ENCODE data around the gene RXRA.

RXRA gene

GRCh38 chr9:134403292-134403681 is 77.0 kb downstream of the RXRA start:
- DNase-seq (ENCODE audit: low read depth): no peak

DNA sequence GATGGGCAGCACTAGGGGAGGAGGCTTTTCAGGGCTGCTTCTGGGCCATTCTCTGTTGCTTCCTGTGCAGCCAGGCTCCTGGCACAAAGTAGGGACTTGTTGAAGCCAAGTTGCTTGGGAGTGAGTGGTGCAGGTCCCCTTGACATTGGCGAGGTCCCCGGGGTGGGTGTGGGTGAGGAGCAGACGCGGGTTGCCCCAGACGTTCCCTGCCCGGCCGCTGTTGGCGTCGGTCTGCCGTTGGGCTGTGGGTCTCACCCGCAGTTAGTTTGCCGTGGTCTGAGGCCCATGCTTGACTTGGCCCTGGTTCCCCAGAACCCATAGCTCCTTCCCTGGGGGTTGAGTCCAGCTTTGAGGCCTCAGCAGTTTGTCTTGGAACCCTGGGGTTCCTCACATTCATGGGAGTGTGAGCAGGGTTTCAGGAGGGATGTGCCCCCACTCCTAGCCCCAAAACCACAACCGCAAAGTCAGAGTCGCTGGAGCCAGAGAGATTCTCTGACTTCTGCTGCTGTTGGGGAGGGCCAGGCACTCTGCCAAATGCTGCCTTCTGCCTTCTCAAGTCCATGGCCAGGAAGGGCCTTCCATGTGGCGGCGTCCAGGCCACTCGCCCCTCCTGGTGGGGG is 77.5 kb downstream of the RXRA start:
- DNase-seq (ENCODE audit: low read depth): no peak

GRCh38 chr9:134404376-134405358 is 78.4 kb downstream of the RXRA start:
- no peak for DNase-seq (ENCODE audit: low read depth)

DNA sequence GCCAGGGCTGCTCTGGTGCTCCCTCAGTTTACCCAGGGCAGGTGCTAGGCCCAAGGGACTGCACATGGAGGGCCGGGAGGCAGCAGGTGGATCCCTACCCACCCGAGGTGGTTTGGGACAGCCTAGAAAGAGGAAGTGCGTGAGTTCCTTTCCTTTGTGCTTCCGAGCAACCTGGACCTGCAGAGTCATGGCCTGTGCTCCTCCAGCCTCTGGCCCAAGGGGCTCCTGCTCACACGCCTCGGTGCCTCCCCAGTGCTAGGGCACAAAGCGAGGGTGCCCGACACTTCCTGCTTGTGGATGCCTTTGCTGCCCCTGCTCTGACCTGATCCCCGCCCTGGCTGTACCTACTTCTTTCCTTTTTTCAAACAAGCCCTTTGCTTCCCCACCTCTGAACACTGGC is 79.3 kb downstream of the RXRA start:
- DNase-seq (ENCODE audit: low read depth): no peak

DNA sequence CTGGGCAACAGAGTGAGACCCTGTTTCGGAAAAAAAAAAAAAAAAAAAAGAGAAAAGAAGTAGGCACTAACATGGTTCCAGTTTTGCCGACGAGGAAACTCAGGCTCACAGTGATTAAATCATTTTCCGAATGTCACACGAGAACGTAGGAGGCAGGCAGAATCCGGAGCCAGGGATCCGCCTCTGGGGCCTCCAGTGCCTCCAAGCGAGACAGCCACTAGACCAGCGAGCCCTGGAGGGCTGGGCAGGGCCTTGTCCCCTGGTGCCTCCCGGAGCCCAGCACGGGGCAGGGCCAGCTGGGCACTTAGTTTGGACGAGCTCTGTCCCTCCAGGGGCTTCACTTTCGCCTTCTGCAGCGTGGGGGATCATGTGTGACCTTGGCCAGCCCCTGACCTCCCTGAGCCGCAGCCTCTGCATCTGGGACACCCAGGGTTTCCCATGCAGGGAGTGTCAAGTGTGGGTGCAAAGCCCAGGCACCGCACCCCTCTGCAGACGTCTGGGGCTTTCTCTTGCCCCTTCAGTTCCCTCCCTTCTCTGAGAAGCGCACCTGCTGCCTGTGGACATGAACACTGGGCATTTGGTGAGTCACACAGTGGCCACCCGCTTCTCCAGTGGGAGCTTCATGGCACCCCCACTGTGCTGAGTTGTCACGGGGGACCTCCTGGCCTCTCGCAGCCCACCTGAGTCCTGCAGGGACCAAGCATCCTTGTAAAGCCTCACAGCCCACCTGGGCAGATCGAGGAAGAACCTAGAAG is 80.3 kb downstream of the RXRA start:
- no peak for DNase-seq (ENCODE audit: low read depth)

- DNase-seq (ENCODE audit: low read depth): peak; percentile 65
Observed at GRCh38 chr9:134407121-134407779, 81.0 kb downstream of the RXRA start.

DNA sequence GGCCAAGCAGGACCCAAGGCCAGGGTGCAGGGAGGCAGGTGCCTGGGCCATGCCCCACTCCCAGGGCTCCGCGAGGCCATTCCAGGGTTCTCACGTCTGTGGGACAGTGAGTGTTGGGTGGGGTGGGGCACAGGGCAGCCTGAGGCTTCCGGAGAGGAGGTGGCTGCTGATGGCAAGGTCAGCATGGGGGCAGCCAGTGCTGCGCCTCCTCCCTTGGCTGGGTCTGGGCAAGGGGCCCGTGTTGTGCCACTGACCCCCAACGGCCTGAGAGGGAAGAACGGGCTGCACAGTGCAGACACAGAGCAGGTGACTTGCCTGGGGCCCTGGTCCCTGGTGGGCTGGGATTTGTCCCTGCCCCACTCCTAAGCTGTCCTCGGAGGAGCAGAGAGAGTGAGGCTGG is 82.1 kb downstream of the RXRA start:
- DNase-seq (ENCODE audit: low read depth): no peak

DNA sequence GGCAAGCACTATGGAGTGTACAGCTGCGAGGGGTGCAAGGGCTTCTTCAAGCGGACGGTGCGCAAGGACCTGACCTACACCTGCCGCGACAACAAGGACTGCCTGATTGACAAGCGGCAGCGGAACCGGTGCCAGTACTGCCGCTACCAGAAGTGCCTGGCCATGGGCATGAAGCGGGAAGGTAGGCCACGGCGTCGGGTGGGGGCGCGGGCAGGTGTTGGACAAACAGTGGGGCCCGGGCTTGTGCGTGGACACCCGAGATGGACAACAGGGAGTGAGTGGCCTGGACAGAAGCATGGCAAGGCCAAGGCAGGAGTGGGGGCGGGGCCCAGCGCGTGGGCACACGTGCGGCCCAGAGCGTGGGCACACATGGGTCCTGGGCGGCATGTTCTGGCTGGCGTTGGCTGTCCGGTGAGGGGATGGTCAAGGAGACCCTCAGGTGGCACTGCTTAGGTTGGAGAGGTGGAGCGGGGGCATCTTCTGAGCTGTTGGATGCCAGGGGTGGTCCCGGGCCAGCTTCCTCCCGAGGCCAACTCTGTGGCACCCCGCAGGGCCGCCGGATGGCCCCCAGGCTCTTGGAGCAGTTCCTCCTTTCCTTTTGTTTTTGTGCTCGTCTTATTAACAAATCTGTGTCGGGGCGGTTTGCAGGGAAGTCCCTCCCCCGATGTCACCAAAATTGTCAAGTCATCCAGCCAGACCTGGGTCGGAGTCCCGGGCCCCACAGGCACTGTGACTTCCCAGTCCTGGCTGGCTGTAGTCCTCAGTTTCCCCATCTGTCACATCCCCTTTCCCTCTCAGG is 82.9 kb downstream of the RXRA start:
- DNase-seq (ENCODE audit: low read depth): no peak

DNA sequence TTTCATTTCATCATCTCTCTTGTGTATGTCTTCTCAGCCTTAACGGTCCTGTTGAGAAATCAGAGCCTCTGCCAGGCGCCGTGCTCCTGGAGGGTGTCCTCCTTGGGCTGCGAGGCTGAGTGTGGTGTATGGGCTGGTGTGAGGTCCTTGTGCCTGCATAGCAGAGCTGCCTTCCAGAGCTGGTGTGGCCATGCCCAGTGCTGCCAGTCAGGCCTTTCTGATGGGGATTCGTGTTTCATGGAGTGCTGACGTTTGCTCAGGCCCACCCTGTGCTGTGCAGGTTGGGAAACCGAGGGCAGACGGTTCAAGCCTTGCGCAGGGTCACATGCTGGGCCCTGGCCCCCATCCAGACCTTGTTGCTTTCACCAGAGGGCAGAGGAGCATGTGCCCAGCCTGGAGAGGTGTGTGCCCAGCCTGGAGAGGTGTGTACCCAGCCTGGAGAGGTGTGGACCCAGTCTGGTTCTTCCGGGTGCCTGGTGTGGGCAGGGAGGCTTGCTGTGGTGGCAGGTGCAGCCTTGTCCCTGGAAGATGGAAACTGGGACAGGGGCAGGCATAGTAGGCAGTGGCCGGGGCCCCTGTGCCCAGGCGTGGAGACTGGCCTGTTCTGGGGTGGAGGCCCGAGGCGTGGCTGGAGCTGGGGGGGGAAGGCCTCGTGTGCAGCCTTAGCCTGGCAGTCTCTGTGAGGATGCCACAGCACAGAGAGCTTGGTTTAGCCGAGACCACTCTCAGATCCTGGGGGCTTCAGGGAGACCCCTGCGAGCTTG is 84.0 kb downstream of the RXRA start:
- DNase-seq (ENCODE audit: low read depth): no peak

- DNase-seq (ENCODE audit: low read depth): no peak
Observed at GRCh38 chr9:134410835-134411217, 84.6 kb downstream of the RXRA start.

DNA sequence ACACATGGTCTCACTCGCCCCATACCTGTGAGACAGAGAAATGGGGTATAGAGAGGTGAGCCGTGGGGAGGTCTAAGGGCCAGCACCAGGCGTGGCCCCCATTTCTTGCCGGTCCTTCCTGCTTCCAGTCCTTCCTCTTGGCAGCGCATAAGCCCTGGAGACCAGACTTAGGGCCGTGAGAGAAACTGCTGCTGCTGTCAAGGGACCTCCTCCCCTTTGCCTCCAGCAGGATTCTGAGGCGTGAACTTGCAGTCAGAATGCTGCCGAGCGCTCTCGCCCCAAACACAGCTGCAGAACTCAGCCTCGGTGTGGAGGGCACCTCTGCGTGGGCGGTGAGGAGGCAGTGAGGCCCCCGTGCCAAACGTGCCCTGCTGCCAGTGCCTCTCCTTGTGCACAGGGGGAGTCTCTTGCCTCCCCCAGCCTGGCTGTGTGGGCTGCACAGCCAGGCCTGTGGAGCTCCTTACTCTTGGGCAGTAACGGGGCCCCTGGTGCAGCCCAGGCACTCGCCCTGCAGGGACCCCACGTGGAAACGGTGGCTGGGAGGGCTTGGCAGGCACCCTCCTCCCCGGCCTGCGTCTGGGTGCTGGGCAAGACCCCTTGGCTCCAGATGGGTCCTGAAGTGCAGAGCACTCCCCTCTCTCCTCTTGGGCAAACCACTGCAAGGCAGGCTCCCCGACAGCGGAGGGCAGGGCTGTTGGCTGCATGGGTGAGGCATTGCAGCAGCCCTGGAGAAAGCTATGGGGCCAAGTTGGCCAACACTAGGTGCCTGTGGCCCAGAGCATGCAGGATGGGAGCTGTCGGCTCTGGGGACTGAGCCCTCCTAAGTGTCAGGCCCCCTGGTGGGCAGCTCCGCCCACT is 85.4 kb downstream of the RXRA start:
- no peak for DNase-seq (ENCODE audit: low read depth)

- DNase-seq (ENCODE audit: low read depth): no peak
Observed at GRCh38 chr9:134412298-134412711, 86.0 kb downstream of the RXRA start.

GRCh38 chr9:134413112-134413715 is 87.0 kb downstream of the RXRA start:
- no peak for DNase-seq (ENCODE audit: low read depth)

GRCh38 chr9:134413890-134414623 is 87.8 kb downstream of the RXRA start:
- DNase-seq (ENCODE audit: low read depth): no peak

- no peak for DNase-seq (ENCODE audit: low read depth)
Observed at GRCh38 chr9:134414900-134415425, 88.7 kb downstream of the RXRA start.

GRCh38 chr9:134416385-134417015 is 90.2 kb downstream of the RXRA start:
- no peak for DNase-seq (ENCODE audit: low read depth)

DNA sequence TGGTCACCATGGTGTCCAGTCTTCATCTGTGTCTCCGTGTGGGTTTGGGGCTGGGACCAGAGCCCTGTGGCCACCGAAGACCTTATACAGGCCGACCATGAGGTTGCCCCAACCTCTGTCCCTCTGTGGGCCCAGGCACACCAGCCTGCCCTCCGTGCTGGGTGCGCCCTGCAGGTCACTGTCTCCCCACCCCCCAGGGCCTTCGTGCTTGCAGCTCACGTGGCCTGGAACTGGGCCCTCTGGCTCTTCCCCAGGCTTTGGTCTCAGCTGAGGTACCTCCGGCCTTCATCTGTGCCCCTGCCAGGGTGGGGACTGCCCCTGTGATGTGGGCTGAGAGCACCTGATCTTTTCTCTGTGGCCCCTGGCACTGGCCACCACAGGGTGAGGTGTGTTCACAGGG is 92.1 kb downstream of the RXRA start:
- DNase-seq (ENCODE audit: low read depth): no peak
